GM19468 (cell line): ENCODE measurements around the gene LRRC27.
"Not testable (repeated sequence)": the region's sequence is repeated elsewhere in the genome, so short reads cannot be mapped to it uniquely, and the experiment has no call there.

Experiments used
- ATAC-seq: cut with Tn5 transposase; IDR thresholded peaks from one replicate; pipeline ENCODE4 v1.9.1; 2021; ENCODE audit warnings: mild to moderate bottlenecking, moderate library complexity, moderate number of reproducible peaks; ENCODE audit not compliant: unreplicated experiment; ENCODE audit errors: extremely low read depth

LRRC27 gene

GRCh38 chr10:132313865-132314264 lies 18.1 kb upstream of the LRRC27 start:
- ATAC-seq: no peak

- no peak for ATAC-seq
Measured at GRCh38 chr10:132314336-132314735, 17.7 kb upstream of the LRRC27 start.

GRCh38 chr10:132314881-132315280 lies 17.1 kb upstream of the LRRC27 start:
- ATAC-seq: not testable (repeated sequence)

DNA sequence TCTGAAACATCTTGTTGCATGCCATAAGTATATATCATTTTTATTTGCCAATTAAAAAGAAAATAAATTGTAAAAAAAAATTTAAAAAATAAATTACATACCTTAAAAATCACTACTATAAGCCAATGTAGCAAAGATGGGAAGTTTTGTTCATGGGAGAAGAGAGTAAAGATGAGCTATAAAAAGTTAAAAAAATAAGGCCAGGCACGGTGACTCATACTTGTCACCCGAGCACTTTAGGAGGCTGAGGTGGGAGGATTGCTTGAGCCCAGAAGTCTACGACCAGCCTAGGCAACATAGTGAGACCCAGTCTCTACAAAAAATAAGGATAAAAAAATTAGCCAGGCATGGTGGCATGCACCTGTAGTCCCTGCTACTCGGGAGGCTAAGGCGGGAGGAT lies 15.9 kb upstream of the LRRC27 start:
- ATAC-seq: no peak

DNA sequence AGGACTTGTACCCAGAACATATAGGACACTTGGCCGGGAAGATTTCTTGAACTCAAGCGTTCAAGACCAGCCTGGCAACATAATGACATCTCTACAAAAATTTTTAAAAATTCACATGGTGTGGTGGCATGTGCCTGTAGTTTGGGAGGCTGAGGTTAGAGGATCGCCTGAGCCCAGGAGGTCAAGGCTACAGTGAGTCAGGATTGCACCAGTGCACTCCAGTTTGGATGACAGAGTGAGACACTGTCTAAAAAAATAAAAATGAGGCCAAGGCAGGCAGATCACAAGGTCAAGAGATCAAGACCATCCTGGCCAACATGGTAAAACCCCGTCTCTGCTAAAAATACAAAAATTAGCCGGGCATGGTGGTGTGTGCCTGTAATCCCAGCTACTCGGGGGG lies 14.5 kb upstream of the LRRC27 start:
- not testable (repeated sequence) for ATAC-seq

GRCh38 chr10:132319853-132320653 lies 11.9 kb upstream of the LRRC27 start:
- ATAC-seq: peak; percentile 88

- no peak for ATAC-seq
Measured at GRCh38 chr10:132320654-132321469, 11.1 kb upstream of the LRRC27 start.

- no peak for ATAC-seq
Measured at GRCh38 chr10:132321726-132322125, 10.3 kb upstream of the LRRC27 start.

DNA sequence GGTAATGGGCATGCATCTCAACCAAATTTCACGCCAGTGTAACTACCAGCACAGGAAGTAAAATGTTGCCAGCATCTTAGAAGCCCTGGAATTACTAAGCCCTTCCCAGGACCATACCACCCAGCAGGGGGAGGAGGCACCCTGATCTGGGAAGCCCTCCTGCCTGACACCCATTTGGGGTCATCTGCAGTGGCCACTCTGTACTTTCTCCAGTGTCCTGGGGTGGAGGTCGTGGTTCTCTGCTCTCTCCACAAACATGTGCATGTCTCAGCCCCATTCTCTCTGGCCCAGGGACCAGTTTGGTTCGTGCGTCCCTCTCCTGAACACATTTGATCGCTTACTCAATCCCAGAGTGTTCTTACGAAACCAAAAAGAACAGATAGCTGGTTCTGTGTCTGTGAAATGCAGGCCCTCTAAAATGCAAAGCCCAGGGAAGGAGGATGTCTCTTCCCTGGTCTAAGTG lies 9.4 kb upstream of the LRRC27 start:
- no peak for ATAC-seq

- ATAC-seq: no peak
Measured at GRCh38 chr10:132324186-132324585, 7.8 kb upstream of the LRRC27 start.

DNA sequence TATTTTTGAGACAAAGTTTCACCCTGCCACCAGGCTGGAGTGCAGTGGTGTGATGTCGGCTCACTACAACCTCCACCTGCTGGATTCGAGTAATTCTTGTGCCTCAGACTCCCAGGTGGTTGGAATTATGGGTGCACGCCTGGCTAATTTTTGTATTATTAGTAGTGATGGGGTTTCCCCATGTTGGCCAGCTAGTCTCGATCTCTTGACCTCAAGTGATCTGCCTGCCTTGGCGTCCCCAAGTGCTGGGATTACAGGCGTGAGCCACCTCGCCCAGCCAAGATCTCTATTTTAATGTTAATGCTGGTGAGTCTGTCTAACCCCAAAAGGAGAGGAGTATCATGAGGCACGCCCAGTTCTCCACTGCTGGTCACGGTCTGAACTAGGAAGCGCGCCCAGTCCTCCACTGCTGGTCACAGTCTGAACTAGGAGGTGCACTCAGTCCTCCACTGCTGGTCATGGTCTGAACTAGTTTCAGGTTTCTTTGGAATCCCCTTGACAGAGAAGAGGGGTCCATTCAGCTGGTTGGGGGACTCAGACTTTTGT lies 5.6 kb upstream of the LRRC27 start:
- no peak for ATAC-seq

- no peak for ATAC-seq
Measured at GRCh38 chr10:132326925-132327324, 5.1 kb upstream of the LRRC27 start.

DNA sequence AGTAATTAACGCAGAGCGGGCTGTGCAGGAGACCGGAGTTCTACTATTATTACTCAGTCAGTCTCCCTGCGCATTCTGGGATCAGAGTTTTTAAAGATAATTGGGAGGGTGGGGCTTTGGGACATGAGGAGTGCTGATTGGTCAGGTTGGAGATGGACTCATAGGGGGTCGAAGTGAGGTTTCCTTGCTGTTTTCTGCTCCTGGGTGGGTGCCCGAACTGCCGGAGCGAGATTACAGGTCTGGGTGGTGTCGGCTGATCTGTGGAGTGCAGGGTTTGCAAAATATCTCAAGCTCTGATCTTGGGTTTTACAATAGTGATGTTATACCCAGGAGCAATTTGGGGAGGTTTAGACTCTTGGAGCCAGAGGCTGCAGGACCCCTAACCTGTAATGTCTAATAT lies 3.9 kb upstream of the LRRC27 start:
- no peak for ATAC-seq

- ATAC-seq: no peak
Measured at GRCh38 chr10:132328738-132329137, 3.3 kb upstream of the LRRC27 start.

DNA sequence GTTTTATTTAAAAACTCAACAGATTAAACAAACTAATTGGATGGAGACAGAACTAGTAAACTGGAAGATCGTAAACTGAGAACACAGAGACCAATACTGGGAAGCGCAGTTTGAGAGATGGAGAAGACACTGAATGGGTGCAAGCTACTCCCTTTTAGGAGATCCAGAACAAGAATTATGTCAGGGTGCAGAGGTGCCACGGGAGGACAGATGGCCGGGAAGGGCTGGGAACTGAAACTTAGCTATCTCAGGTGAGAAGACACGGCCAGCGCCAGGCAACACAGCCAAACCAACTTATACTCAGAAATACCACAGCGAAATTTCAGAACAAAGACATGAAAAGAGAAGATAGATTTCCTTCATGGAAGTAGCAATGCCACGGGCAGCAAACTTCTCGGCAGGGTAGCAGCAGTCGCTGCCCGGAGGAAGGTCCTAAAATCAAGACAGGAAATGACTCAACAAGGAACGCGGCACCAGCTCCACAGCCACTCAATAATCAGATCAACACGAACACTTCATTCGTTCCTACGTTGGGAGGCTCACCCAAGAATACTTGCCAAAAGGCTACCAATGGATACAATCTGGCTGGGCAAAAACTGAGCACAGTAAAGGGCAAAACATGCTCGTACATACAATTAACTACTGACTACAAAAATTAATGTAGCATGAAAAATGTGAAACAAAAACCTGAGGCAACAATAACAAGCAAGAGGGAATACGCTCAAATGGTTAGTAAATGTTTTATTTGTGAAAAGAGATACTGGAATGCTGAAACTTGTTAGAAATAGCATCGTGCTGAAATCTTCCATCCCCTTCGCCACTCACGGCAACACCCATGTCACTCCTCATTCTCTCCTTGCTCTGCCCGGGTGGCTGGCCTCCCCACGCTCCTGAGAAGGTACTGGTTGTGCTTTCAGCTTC lies 2.2 kb upstream of the LRRC27 start:
- ATAC-seq: no peak

DNA sequence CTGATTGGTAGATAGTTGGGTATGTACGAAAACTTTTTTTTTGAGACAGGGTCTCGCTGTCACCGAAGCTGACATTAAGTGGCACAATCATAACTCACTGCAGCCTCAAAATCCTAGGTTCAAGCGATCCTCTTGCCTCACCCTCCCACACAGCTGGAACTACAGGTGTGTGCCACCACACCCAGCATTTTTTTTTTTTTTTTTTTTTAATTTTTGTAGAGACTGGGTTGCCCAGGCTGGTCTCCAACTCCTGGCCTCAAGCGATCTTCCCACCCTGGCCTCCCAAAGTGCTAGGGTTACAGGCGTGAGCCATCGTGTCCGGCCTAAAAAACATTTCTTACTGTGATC lies 1.5 kb upstream of the LRRC27 start:
- no peak for ATAC-seq

GRCh38 chr10:132332433-132332754 lies 401 bp downstream of the LRRC27 start:
- peak; percentile 22 for ATAC-seq

DNA sequence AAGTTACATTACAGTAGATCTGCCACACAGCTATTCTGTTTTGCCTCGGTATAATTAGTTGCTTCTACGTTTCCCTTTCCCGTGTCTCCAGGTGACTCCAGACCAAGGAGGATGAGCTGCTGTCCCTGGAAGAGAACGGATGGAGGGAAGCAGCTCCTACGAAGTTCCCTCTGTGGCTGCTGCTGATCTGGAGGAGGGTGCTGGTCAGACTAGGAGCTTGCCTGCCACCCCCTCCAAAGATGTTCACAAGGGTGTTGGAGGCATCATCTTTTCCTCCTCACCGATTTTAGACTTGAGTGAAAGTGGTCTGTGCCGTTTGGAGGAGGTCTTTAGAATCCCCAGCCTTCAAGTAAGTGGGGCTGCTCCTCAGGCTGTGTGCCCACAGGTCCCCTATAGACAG lies 1.4 kb downstream of the LRRC27 start:
- no peak for ATAC-seq

- ATAC-seq: no peak
Measured at GRCh38 chr10:132334631-132335188, 2.7 kb downstream of the LRRC27 start.
